SHP77 (cell line): Measurements from ENCODE around the gene AHNAK2.
A peak's percentile ranks its signal among the peaks of the same experiment; 100 is the strongest.
"Not testable (repeated sequence)": the region's sequence is repeated elsewhere in the genome, so short reads cannot be mapped to it uniquely, and the experiment has no call there.

Experiments used
- DNase-seq, 2 experiments: peaks; one replicate each; lab custom pipeline; 2025; lab: John Stamatoyannopoulos, UW

AHNAK2 gene

GRCh38 chr14:104898870-104899510 is 79.2 kb downstream of the AHNAK2 start:
- DNase-seq: no peak

DNA sequence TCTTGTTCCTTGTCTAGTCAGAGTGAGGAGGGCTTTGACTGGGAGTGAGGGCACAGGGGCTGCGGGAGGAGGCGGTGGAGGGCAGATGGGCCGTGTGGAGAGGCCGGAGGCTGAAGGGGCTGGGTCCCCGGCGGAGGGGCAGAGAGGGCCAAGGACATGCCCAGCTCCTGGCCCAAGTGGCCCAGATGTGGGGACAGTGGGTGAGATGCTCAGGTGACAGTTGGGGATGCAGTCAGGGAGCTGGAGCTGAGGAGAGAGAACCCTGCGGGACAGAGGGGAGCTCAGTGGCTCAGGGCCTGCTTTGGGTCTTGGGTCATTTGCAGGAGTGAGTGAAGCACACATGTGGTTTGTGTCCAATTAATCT is 80.0 kb downstream of the AHNAK2 start:
- DNase-seq: no peak

- DNase-seq: no peak
Observed at GRCh38 chr14:104897330-104898194, 80.6 kb downstream of the AHNAK2 start.

- DNase-seq: peak; percentile 79 to 84
Observed at GRCh38 chr14:104895786-104896661, 82.2 kb downstream of the AHNAK2 start.

GRCh38 chr14:104895207-104895785 is 82.9 kb downstream of the AHNAK2 start:
- no peak for DNase-seq

DNA sequence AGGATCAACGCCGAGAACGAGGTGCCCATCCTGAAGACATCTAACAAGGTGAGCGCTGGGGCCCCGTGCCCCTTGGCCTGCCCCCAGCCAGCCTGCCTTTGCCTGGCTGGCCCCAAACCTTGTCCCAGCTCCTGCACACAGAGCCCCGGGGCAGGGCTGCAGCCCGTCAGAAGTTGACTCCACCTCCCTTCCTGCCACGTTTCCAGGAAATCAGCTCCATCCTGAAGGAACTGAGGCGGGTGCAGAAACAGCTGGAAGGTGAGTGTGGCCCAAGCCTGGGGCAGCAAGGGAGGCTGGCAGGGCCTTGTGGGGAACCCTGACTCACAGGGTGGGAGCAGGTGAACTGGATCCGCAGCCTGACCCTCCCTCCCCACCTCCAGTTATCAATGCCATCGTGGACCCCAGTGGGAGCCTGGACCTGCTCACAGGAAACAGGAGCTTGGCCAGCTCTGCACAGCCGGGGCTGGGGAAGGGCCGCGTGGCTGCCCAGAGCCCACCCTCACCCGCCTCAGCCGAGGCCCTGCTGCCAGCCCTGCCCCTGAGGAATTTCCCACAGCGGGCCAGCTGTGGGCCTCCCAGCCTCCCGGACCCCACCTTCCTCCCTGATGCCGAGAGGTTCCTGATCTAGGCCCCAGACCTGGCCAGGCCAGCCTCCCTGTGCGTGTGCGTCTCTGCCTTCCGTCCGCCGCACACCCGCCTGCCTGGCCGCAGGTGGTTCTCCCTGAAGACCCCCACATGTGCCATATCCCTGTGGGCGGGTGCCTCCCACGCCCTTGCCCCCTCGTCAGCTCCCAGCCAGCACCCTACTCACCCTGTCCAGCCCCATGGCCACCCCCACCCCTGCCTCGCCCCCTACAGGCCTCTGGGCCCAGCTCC is 83.6 kb downstream of the AHNAK2 start:
- no peak for DNase-seq

- no peak for DNase-seq
Observed at GRCh38 chr14:104893435-104894207, 84.6 kb downstream of the AHNAK2 start.

DNA sequence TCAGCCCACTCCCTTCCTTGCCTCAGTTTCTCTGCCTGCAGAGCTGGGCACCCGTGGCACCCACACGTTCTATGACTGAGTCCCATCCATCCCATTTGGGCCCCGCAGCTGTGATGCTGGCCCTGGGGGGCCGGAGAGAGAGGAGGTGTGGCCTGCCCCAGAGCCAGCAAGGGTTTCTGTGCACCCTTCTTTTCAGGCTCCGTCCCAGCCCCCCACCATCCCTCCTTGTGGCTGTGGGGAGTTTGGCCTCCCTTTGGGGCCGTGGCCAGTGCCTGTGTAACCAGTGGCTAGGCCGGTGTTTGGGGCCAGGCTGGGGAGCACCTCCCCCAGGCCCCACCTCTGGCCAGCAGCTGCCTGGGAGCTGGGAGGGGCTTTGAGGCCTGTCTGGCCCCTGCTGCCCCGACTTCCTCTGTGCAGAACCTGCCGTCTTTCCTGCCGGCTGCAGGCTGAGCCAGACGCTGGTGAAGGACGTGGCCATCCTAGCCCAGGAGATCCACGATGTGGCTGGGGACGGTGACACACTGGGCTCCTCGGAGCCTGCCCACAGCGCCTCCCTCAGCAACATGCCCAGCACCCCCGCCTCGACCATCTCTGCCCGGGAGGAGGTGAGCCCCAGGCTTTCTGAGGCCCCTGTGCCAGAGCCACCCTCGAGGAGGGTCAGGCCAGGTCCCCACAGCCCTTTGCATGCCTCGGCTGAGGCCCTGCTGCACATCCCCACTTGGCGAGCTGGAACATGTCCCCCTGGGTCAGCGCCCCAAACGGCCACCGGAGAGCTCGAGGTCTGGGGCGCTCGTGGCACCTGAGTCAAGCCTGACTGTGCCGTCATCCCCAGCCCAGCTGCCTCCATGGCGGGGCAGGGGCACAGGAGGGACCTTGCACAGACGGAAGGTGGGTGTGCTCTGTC is 85.4 kb downstream of the AHNAK2 start:
- DNase-seq: no peak

- DNase-seq: no peak
Observed at GRCh38 chr14:104891664-104892530, 86.3 kb downstream of the AHNAK2 start.

GRCh38 chr14:104891121-104891551 is 87.0 kb downstream of the AHNAK2 start:
- DNase-seq: no peak

GRCh38 chr14:104890292-104890691 is 87.9 kb downstream of the AHNAK2 start:
- not testable (repeated sequence) for DNase-seq

GRCh38 chr14:104889375-104889757 is 88.8 kb downstream of the AHNAK2 start:
- no peak for DNase-seq

- no peak for DNase-seq
Observed at GRCh38 chr14:104888489-104889374, 89.4 kb downstream of the AHNAK2 start.

DNA sequence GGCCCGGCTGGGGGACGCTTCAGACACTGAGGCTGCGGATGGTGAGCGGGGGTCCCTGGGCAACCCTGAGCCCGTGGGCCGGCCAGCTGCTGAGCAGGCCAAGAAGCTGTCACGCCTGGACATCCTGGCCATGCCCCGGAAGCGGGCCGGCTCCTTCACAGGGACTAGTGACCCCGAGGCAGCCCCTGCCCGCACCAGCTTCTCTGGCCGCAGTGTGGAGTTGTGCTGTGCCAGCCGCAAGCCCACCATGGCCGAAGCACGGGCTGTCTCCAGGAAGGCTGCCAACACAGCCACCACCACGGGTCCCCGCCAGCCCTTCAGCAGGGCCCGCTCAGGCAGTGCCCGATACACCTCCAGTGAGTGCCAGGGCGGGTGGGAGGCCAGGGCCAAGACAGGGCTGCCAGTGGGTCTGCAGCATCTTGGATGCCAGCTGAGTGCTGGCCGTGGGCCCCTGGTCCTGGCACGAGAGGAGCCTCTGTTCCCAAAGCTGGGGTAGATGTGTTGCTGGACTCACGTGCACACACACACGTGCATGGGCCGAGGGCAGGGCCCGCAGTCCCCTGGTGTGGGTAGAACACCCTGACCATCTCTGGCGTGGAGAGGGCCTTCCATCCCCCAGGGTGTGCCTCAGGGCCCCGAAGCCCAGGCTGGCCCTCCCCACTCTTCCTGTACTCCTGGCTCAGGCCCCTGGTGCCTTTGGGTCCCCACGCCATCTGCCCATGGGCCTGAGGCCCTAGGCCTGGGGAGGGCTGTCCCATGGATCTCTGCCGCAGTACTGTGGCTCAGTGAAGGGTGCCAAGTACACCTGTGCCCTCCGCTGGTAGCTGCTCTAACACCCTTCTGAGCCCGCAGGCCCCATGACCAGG is 90.3 kb downstream of the AHNAK2 start:
- DNase-seq: no peak
